H9 (cell line): ENCODE data around the gene TPBGL. TPM values are rescaled to one million over a fixed set of nuclear protein-coding genes. Genes with fewer than 3 reads are reported as not detected.

ENCODE experiments used
- DNase-seq: peaks from one replicate; pipeline ENCODE4 v3.0.0-alpha.2; 2017
- H2AFZ ChIP-seq: one replicate; pipeline ENCODE4 v1.6.1; 2013; ENCODE audit warnings: mild to moderate bottlenecking, low read length, control low read depth, moderate library complexity
- H2AK5ac ChIP-seq: 2 replicates; pipeline ENCODE4 v1.6.1; 2013; ENCODE audit warnings: low read length, control low read depth, mixed read lengths; ENCODE audit not compliant: insufficient read length
- H2BK120ac ChIP-seq: one replicate; pipeline ENCODE4 v1.6.1; 2013; ENCODE audit warnings: low read depth, mild to moderate bottlenecking, low read length, control low read depth, inconsistent platforms; ENCODE audit not compliant: poor library complexity, severe bottlenecking
- H2BK12ac ChIP-seq: 2 replicates; pipeline ENCODE4 v1.6.1; 2013; ENCODE audit warnings: low read length, control low read depth, mixed read lengths, low read depth; ENCODE audit not compliant: insufficient read length
- H2BK15ac ChIP-seq: 2 replicates; pipeline ENCODE4 v1.6.1; 2013; ENCODE audit warnings: low read depth, low read length, control low read depth
- H2BK20ac ChIP-seq: one replicate; pipeline ENCODE4 v1.6.1; 2013; ENCODE audit warnings: low read depth, mild to moderate bottlenecking, low read length, control low read depth, inconsistent platforms; ENCODE audit not compliant: poor library complexity, severe bottlenecking
- H2BK5ac ChIP-seq: 2 replicates; pipeline ENCODE4 v1.6.1; 2013; ENCODE audit warnings: low read length, control low read depth, mixed read lengths; ENCODE audit not compliant: insufficient read length
- H3K14ac ChIP-seq: 2 replicates; pipeline ENCODE4 v1.6.1; 2013; ENCODE audit warnings: low read length, control low read depth; ENCODE audit not compliant: insufficient read depth
- H3K18ac ChIP-seq: 2 replicates; pipeline ENCODE4 v1.6.1; 2013; ENCODE audit warnings: low read depth, mild to moderate bottlenecking, mixed read lengths, low read length, control low read depth; ENCODE audit not compliant: insufficient read length
- H3K23ac ChIP-seq: 2 replicates; pipeline ENCODE4 v1.6.1; 2013; ENCODE audit warnings: low read length, control low read depth, mixed read lengths, low read depth; ENCODE audit not compliant: insufficient read length
- H3K23me2 ChIP-seq: 2 replicates; pipeline ENCODE4 v1.6.1; 2013; ENCODE audit warnings: low read depth, mild to moderate bottlenecking, mixed read lengths, low read length, control low read depth; ENCODE audit not compliant: insufficient read length, poor library complexity, severe bottlenecking
- H3K27ac ChIP-seq: 2 replicates; pipeline ENCODE4 v1.5.1; 2013; ENCODE audit warnings: low read length, control low read depth, mixed read lengths, low read depth; ENCODE audit not compliant: insufficient read length
- H3K27me3 ChIP-seq: 2 replicates; pipeline ENCODE4 v1.6.1; 2013; ENCODE audit warnings: low read length, control low read depth, inconsistent platforms; ENCODE audit not compliant: insufficient read depth
- H3K4ac ChIP-seq: 2 replicates; pipeline ENCODE4 v1.6.1; 2013; ENCODE audit warnings: low read depth, mild to moderate bottlenecking, control low read depth, inconsistent platforms, low read length, moderate library complexity
- H3K4me1 ChIP-seq: 2 replicates; pipeline ENCODE4 v1.6.1; 2013; ENCODE audit warnings: low read length, control low read depth, inconsistent platforms; ENCODE audit not compliant: insufficient read depth
- H3K4me2 ChIP-seq: 2 replicates; pipeline ENCODE4 v1.6.1; 2013; ENCODE audit warnings: low read length, control low read depth, mixed read lengths; ENCODE audit not compliant: insufficient read length, insufficient read depth
- H3K56ac ChIP-seq: 2 replicates; pipeline ENCODE4 v1.6.1; 2013; ENCODE audit warnings: low read depth, mild to moderate bottlenecking, mixed read lengths, low read length, control low read depth; ENCODE audit not compliant: insufficient read length
- H3K79me1 ChIP-seq: 2 replicates; pipeline ENCODE4 v1.6.1; 2013; ENCODE audit warnings: low read depth, mild to moderate bottlenecking, moderate library complexity, low read length, control low read depth, inconsistent platforms; ENCODE audit not compliant: insufficient read depth, poor library complexity, severe bottlenecking
- H3K79me2 ChIP-seq: 2 replicates; pipeline ENCODE4 v1.6.1; 2013; ENCODE audit warnings: low read length, control low read depth, inconsistent platforms; ENCODE audit not compliant: insufficient read depth
- H3K9ac ChIP-seq: 2 replicates; pipeline ENCODE4 v1.6.1; 2013; ENCODE audit warnings: low read length, control low read depth, mixed read lengths; ENCODE audit not compliant: insufficient read length; ENCODE audit errors: extremely low read depth
- H3K9me3 ChIP-seq: one replicate; pipeline ENCODE4 v1.6.1; 2013; ENCODE audit warnings: low read depth, low read length, inconsistent platforms; ENCODE audit not compliant: control insufficient read depth
- H3T11ph ChIP-seq: one replicate; pipeline ENCODE4 v1.6.1; 2013; ENCODE audit warnings: mild to moderate bottlenecking, low read length, control low read depth, inconsistent platforms
- H4K20me1 ChIP-seq: one replicate; pipeline ENCODE4 v1.6.1; 2013; ENCODE audit not compliant: control insufficient read depth, insufficient read length, insufficient read depth
- H4K5ac ChIP-seq: 2 replicates; pipeline ENCODE4 v1.6.1; 2013; ENCODE audit warnings: low read depth, mild to moderate bottlenecking, mixed read lengths, low read length, control low read depth; ENCODE audit not compliant: insufficient read length
- H4K8ac ChIP-seq: replicated peaks from 2 replicates; pipeline ENCODE4 v1.6.1; 2013; ENCODE audit warnings: low read length, control low read depth, mixed read lengths, low read depth; ENCODE audit not compliant: insufficient read length
- H4K91ac ChIP-seq: 2 replicates; pipeline ENCODE4 v1.6.1; 2013; ENCODE audit warnings: low read depth, mild to moderate bottlenecking, moderate library complexity, mixed read lengths, low read length, control low read depth; ENCODE audit not compliant: insufficient read length
- H3K27ac Mint-ChIP-seq, 3 experiments: 2 replicates in 2 of 3; 3 replicates in 1 of 3; pipeline ENCODE4 v1.8.0; 2020 to 2021; ENCODE audit warnings: mixed read lengths in 3 of 3, mild to moderate bottlenecking in 1 of 3, moderate library complexity in 1 of 3
- H3K27me3 Mint-ChIP-seq: 2 replicates; pipeline ENCODE4 v1.8.0; 2021; ENCODE audit warnings: low read depth, mild to moderate bottlenecking, moderate library complexity, mixed read lengths
- H3K36me3 Mint-ChIP-seq, 3 experiments: 2 replicates in 2 of 3; 3 replicates in 1 of 3; pipeline ENCODE4 v1.8.0; 2020 to 2021; ENCODE audit warnings: low read depth in 3 of 3, mixed read lengths in 3 of 3; ENCODE audit not compliant: insufficient read depth in 1 of 3
- H3K4me1 Mint-ChIP-seq, 2 experiments: 2 replicates each; pipeline ENCODE4 v1.8.0; 2020; ENCODE audit warnings: mixed read lengths in 2 of 2
- H3K4me3 Mint-ChIP-seq, 2 experiments: 2 replicates in 1 of 2; 3 replicates in 1 of 2; pipeline ENCODE4 v1.8.0; 2020 to 2021; ENCODE audit warnings: mild to moderate bottlenecking in 2 of 2, mixed read lengths in 2 of 2, moderate library complexity in 1 of 2
- H3K9me3 Mint-ChIP-seq, 2 experiments: 2 replicates in 1 of 2; 3 replicates in 1 of 2; pipeline ENCODE4 v1.8.0; 2020; ENCODE audit warnings: mild to moderate bottlenecking in 2 of 2, mixed read lengths in 2 of 2, moderate library complexity in 1 of 2
- CTCF ChIP-seq: fragments of 200-600 bp; sonication (generic); conservative IDR thresholded peaks from 3 replicates; pipeline ENCODE4 v1.8.0; 2021; ENCODE audit warnings: antibody characterized with exemption, mild to moderate bottlenecking
- WGBS: extraction: QIAGEN DNeasy Blood & Tissue Kit; methylation state at CpG from one replicate; pipeline ENCODE4 v1.1.7; 2013; ENCODE audit warnings: missing lambda C conversion rate, low lambda C conversion rate, mixed read lengths; ENCODE audit not compliant: insufficient read length; ENCODE audit errors: extremely low coverage; 5-methylcytosine and 5-hydroxymethylcytosine counted together
- total RNA-seq: library from RNA; stranded (reverse); gene quantifications from 2 replicates; pipeline ENCODE4 v1.2.1, GENCODE V29; 2021

TPBGL gene
- total RNA-seq, 1 experiment from 2014 or later = 0.61 TPM

- Mint-ChIP-seq H3K9me3 (no peaks in the 10 kb centered on the region), H3K27me3 (no peaks in the 10 kb centered on the region; the same call in none of the 2 replicates), H3K4me1 (peaks cover 6 to 9% of the 10 kb centered on the region in 2 experiments), H3K36me3 (peaks cover 0 to 8% (median 2%) of the 10 kb centered on the region in 3 experiments; a peak in 2 of 7 replicates), H3K4me3 (no peak overlapping the region), H3K27ac (0 out of 7 replicates have a peak overlapping the region, but pooled peaks of 1 of the 3 experiments have one; percentile 21)
- Histone ChIP-seq H3K4me2 (no peak overlapping the region), H3K56ac (no peak overlapping the region), H3K27me3 (no peaks in the 10 kb centered on the region), H3K9ac (no peak overlapping the region), H3K4ac (no peak overlapping the region), H2BK12ac (no peak overlapping the region), H2BK120ac (no peak overlapping the region), H3T11ph (no peak overlapping the region), H2AK5ac (no peak overlapping the region), H3K79me1 (no peaks in the 10 kb centered on the region), H3K79me2 (no peaks in the 10 kb centered on the region), H2BK5ac (no peak overlapping the region), H4K5ac (no peak overlapping the region), H3K23ac (no peak overlapping the region), H3K9me3 (no peaks in the 10 kb centered on the region), H2AFZ (no peak overlapping the region), H3K18ac (no peak overlapping the region), H3K27ac (no peak overlapping the region), H3K23me2 (no peaks in the 10 kb centered on the region), H4K91ac (no peak overlapping the region), H3K14ac (no peak overlapping the region), H4K8ac (no peak overlapping the region), H2BK15ac (no peak overlapping the region), H4K20me1 (no peaks in the 10 kb centered on the region), H2BK20ac (no peak overlapping the region), H3K4me1 (no peaks in the 10 kb centered on the region)
- no peak for DNase-seq
- WGBS = no CpG with 5 or more reads among the region's 3 CpGs
- TF ChIP-seq CTCF = peak; percentile 57
Measured at GRCh38 chr11:75270896-75271418, 30.4 kb downstream of the TPBGL start.
